GM19395 (cell line): ENCODE data around the gene CDKN2B-AS1.
A peak's percentile ranks its signal among the peaks of the same experiment; 100 is the strongest.

Experiments
- ATAC-seq: cut with Tn5 transposase; IDR thresholded peaks from one replicate; pipeline ENCODE4 v1.9.1; 2021; ENCODE audit warnings: mild to moderate bottlenecking, moderate library complexity; ENCODE audit not compliant: unreplicated experiment

Gene CDKN2B-AS1

GRCh38 chr9:22078081-22078480, 83.5 kb downstream of the CDKN2B-AS1 start:
- ATAC-seq = no peak

- ATAC-seq = peak; percentile 86
Observed at GRCh38 chr9:22079873-22080341, 85.3 kb downstream of the CDKN2B-AS1 start.

GRCh38 chr9:22084336-22085035, 89.9 kb downstream of the CDKN2B-AS1 start:
- no peak for ATAC-seq

- ATAC-seq = no peak
Observed at GRCh38 chr9:22088053-22088716, 93.6 kb downstream of the CDKN2B-AS1 start.

- no peak for ATAC-seq
Observed at GRCh38 chr9:22088717-22089061, 94.1 kb downstream of the CDKN2B-AS1 start.

GRCh38 chr9:22097707-22098106, 103.1 kb downstream of the CDKN2B-AS1 start:
- ATAC-seq = no peak

GRCh38 chr9:22098643-22099332, 104.2 kb downstream of the CDKN2B-AS1 start:
- ATAC-seq = no peak

GRCh38 chr9:22100626-22101025, 106.0 kb downstream of the CDKN2B-AS1 start:
- no peak for ATAC-seq

GRCh38 chr9:22102146-22103053, 107.8 kb downstream of the CDKN2B-AS1 start:
- ATAC-seq = no peak

GRCh38 chr9:22103685-22104575, 109.3 kb downstream of the CDKN2B-AS1 start:
- no peak for ATAC-seq

GRCh38 chr9:22105005-22105722, 110.6 kb downstream of the CDKN2B-AS1 start:
- peak; percentile 99 for ATAC-seq

GRCh38 chr9:22107202-22108045, 112.8 kb downstream of the CDKN2B-AS1 start:
- no peak for ATAC-seq

GRCh38 chr9:22108581-22109370, 114.2 kb downstream of the CDKN2B-AS1 start:
- ATAC-seq = no peak

- no peak for ATAC-seq
Observed at GRCh38 chr9:22111176-22111953, 116.8 kb downstream of the CDKN2B-AS1 start.

- ATAC-seq = no peak
Observed at GRCh38 chr9:22111954-22112247, 117.3 kb downstream of the CDKN2B-AS1 start.

- ATAC-seq = no peak
Observed at GRCh38 chr9:22112870-22113821, 118.6 kb downstream of the CDKN2B-AS1 start.
